ENCODE data around the gene TRIM71. TPM values are rescaled to one million over a fixed set of nuclear protein-coding genes. Genes with fewer than 3 reads are reported as not detected.
A peak's percentile ranks its signal among the peaks of the same experiment; 100 is the strongest.
"Not testable (repeated sequence)": the region's sequence is repeated elsewhere in the genome, so short reads cannot be mapped to it uniquely, and the experiment has no call there.

Gene TRIM71
- total RNA-seq, result under 1 TPM in 3 of 4 donors, not detected in 1; 0.13 to 0.84 (median 0.36) TPM

DNA sequence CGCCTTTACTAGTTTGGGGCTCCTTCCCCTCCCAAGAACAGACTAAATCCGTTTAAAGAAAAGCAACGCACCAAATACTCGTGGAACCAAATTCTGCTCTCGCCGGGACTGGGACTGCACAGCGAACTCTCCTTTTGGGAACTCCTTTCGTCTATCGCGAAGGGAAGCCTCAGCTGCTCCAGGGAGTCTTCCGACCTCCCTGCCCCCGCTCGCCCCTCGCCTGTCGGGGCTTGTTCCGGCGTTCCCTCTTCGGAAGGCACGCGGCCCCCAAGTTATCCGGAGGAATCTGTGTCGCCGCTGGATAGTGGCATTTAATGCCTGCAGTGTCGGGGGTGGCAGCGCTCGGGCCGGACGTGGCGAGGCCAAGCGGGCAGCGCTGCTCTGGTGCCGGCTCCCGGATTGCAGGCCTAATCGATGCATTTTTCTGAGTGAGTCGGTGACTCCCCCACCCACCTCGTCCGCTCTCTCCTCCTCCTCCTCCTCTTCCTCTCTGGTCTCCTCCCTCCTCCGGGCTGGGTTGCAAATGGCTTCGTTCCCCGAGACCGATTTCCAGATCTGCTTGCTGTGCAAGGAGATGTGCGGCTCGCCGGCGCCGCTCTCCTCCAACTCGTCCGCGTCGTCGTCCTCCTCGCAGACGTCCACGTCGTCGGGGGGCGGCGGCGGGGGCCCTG, at the start of gene TRIM71:
Gene TRIM71, plus strand, starts transcription at position 440 of the 671 bp plus-strand sequence. Its CDS starts 84 bp downstream, at position 524.
- no peak for DNase-seq (ENCODE audit: low spot score)
- no peak for ATAC-seq (ENCODE audit: low FRiP score)

GRCh38 chr3:32778389-32778788, 39.4 kb upstream of the TRIM71 start:
- ATAC-seq (ENCODE audit: low FRiP score) (no peak), DNase-seq (ENCODE audit: low spot score) (no peak)
- TF ChIP-seq, protein P1, sequence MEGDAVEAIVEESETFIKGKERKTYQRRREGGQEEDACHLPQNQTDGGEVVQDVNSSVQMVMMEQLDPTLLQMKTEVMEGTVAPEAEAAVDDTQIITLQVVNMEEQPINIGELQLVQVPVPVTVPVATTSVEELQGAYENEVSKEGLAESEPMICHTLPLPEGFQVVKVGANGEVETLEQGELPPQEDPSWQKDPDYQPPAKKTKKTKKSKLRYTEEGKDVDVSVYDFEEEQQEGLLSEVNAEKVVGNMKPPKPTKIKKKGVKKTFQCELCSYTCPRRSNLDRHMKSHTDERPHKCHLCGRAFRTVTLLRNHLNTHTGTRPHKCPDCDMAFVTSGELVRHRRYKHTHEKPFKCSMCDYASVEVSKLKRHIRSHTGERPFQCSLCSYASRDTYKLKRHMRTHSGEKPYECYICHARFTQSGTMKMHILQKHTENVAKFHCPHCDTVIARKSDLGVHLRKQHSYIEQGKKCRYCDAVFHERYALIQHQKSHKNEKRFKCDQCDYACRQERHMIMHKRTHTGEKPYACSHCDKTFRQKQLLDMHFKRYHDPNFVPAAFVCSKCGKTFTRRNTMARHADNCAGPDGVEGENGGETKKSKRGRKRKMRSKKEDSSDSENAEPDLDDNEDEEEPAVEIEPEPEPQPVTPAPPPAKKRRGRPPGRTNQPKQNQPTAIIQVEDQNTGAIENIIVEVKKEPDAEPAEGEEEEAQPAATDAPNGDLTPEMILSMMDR (IDR thresholded peaks at IDR 0.05), result no peak

More for the DNA sequence above, at the start of gene TRIM71:
- TF ChIP-seq, protein P1 (IDR thresholded peaks at IDR 0.05), result no peak

DNA sequence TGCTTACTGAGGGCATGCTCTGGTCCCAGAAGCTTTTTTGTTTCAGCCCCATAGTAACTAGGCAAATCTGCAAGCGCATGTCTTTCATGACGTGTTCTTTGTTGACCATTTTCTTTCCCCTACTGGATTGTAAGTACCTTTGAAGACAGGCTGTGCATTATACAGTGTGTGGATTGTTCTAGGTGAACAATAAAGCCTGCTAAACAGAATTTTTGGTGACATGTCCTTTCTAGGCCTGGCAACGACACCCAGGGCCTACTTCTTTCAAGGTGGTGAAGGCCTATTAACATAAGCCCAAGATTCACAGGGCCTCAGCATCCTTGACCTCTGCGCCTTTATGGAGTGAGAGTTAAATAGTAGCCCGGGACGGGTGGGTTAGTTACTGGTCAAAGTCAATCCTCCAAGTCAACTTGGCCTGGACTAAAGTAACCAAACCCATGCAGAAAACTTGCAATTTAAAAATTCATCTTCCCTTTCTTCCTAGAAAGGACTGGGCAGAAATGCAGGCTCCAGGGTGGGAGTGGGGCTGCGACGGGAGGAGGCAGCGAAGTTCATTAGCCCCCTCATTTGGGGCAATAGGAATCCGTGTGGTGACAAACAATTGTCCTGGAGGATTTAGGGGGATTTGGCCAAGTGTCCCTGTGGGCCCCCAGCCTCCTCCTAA, 37.6 kb upstream of the TRIM71 start:
- TF ChIP-seq, protein P1 (IDR thresholded peaks at IDR 0.05), result no peak
- DNase-seq (ENCODE audit: low spot score), result no peak

DNA sequence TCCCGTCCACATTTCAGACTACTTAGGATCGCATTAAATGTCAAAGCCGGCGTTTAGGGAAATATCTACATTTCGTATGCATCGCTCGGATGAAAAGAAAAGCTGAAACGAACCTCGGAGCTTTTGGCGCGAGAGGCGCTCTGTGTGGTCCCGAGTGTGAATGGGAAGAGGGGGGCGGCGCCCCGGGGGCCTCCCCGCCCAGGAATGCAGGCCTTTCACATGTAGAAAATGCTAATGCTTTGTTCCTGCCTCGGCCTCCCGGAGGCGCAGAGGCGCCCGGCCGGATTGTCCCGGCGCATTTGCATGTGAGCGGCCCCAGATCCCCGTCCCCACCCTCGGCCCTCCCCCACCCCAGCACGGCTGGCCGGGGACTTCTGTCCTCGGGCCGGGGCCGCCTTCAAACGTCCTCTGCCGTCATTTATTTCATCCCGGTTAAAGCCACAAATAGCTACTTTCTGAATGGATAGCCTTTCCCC, 37.0 kb upstream of the TRIM71 start:
- DNase-seq (ENCODE audit: low spot score) (no peak), ATAC-seq (ENCODE audit: low FRiP score) (peak; percentile 33)
- TF ChIP-seq, protein P1 (IDR thresholded peaks at IDR 0.05), result no peak

More for the DNA sequence above, 37.6 kb upstream of the TRIM71 start:
- no peak for ATAC-seq (ENCODE audit: low FRiP score)

- DNase-seq (ENCODE audit: low spot score), result no peak
Measured at GRCh38 chr3:32781211-32781968, 36.4 kb upstream of the TRIM71 start.

DNA sequence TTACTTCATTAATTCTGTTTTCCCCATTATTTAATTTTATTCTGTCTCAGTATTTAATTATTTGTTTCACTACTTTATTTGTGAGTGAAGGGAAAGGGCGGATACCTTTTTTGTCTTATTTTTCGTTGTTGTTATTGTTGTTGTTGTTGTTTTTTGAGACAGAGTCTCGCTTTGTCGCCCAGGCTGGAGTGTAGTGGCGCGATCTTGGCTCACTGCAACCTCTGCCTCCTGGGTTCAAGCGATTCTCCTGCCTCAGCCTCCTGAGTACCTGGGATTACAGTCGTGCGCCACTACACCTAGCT, 35.9 kb upstream of the TRIM71 start:
- DNase-seq (ENCODE audit: low spot score); ATAC-seq (ENCODE audit: low FRiP score): not testable (repeated sequence)

More at GRCh38 chr3:32781211-32781968, 36.4 kb upstream of the TRIM71 start:
- TF ChIP-seq, protein P1 (IDR thresholded peaks at IDR 0.05), result peak in 1 of 3 donors; percentile 26
- ATAC-seq (ENCODE audit: low FRiP score), result peak; percentile 91

GRCh38 chr3:32782407-32782806, 35.4 kb upstream of the TRIM71 start:
- TF ChIP-seq, protein P1 (IDR thresholded peaks at IDR 0.05), result no peak
- ATAC-seq (ENCODE audit: low FRiP score) (no peak), DNase-seq (ENCODE audit: low spot score) (no peak)
